Measurements from ENCODE around the gene SPOCK1. TPM values are rescaled to one million over a fixed set of nuclear protein-coding genes. Genes with fewer than 3 reads are reported as not detected.

SPOCK1 gene
- total and polyA plus RNA-seq, 9 of the 15 experiments (the other 6 are each of a cell fraction or from before 2014, with no cell fraction given) = 0.01 to 0.35 (median 0.04) TPM; not detected in 6

DNA sequence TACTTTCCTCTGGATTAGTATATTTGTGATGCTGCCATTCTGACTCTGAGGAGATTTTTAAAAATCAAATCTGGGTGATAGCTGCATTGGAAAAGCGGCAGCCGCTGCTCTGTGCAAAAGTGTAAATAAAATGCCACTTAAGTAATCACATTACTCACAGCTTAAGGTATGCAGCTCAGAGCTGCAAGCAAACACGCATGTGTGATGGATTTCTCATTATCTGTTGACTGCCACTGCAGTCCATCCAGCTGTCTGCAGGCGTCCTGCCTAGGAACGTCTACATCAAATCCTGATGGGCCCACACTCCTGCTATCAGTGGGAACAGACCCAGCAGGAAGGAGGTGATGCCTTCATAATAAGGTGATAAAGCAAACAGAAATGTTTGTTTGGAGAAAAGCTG is 216.9 kb downstream of the SPOCK1 start:
- Histone ChIP-seq H2AFZ (ENCODE audit: low read depth, low read length) (no peak overlapping the region), H3K27me3 (ENCODE audit: control insufficient read depth in 2 of 2, insufficient read depth in 2 of 2, low read length in 2 of 2) (peaks cover 4 to 20% of the 10 kb centered on the region in 2 experiments; a peak in 4 of 5 replicates), H3K27ac (ENCODE audit: extremely low read depth, low read depth, low read length) (no peak overlapping the region), H3K9me3 (replicated peaks; ENCODE audit: control insufficient read depth, insufficient read depth, low read depth, low read length) (no peaks in the 10 kb centered on the region), H4K20me1 (replicated peaks; ENCODE audit: control insufficient read depth, insufficient read depth, low read length) (no peaks in the 10 kb centered on the region; the same call in 1 of the 2 replicates), H3K79me2 (ENCODE audit: control insufficient read depth, insufficient read depth, low read length) (no peaks in the 10 kb centered on the region), H3K4me2 (ENCODE audit: insufficient read depth, low read length) (no peak overlapping the region), H3K4me3 (no peak overlapping the region), H3K36me3 (ENCODE audit: control insufficient read depth, insufficient read depth, low read length) (no peaks in the 10 kb centered on the region), H3K4me1 (replicated peaks in 1 of 2; ENCODE audit: control insufficient read depth in 2 of 2, insufficient read depth in 2 of 2, low read length in 2 of 2) (no peaks in the 10 kb centered on the region), H3K9ac (ENCODE audit: insufficient read depth in 1 of 2, low read depth in 2 of 2, low read length in 2 of 2) (no peak overlapping the region), H3K9me1 (ENCODE audit: control insufficient read depth, insufficient read depth, low read length) (no peaks in the 10 kb centered on the region)
- intact Hi-C loops (cut with micrococcal nuclease) (no loop called here), in situ Hi-C loops (cut with MboI) (no loop called here)
- ChIA-PET POLR2A (interaction anchor here (0.7 kb wide), 1 partner anchor 76 kb away, joined by 3 read pairs; no protein-coding TSS in a partner anchor), CTCF (ENCODE audit: low intra/inter-chr PET ratio) (no interaction called here)
- DNase-seq (ENCODE audit: extremely low read depth in 1 of 4, low spot score in 3 of 4) (peak in 2 of 4 experiments; percentile 4 to 9), ATAC-seq (no peak), FAIRE-seq (no peak)
- TF ChIP-seq TEAD4 (IDR thresholded peaks at IDR 0.05; ENCODE audit: low read length) (peak; percentile 26; the same call in 1 of the 2 replicates), TEAD4 (CRISPR knock-in tag; IDR thresholded peaks at IDR 0.05; ENCODE audit: borderline replicate concordance) (no peak), TAL1 (IDR thresholded peaks at IDR 0.05) (peak; percentile 10; the same call in 1 of the 2 replicates), CEBPG (CRISPR knock-in tag; IDR thresholded peaks at IDR 0.05) (no peak), CEBPG (tag; conservative IDR thresholded peaks at IDR 0.05 in 1 of 2, IDR thresholded peaks at IDR 0.05 in 1 of 2) (no peak), CBFA2T3 (IDR thresholded peaks at IDR 0.05) (peak; percentile 46), PCBP2 (IDR thresholded peaks at IDR 0.05; ENCODE audit: low read depth, low read length, poor library complexity, severe bottlenecking) (no peak), TCF3 (CRISPR knock-in tag; IDR thresholded peaks at IDR 0.05) (no peak)
- WGBS (ENCODE audit: insufficient coverage, low coverage, missing lambda C conversion rate) = 0% methylated on average over 5 of the region's 5 CpGs
- no TSS peak for BruUV-seq (replicated peaks)
